Subcutaneous adipose tissue (tissue), 4 donors: Measurements from ENCODE around the gene BRSK2. TPM values are rescaled to one million over a fixed set of nuclear protein-coding genes. Genes with fewer than 3 reads are reported as not detected.

Experiments used
- total RNA-seq, 4 donors: library from RNA; depleted of rRNA; stranded (reverse); fragments of >200 nt; gene quantifications; one replicate each; pipeline ENCODE4 v1.1.0, GENCODE V29; 2016
- TF ChIP-seq, protein P1 (sequence below): fragments of 450-650 bp; IDR thresholded peaks from one replicate; pipeline ENCODE4 v1.5.1; 2016; ENCODE audit warnings: low read depth, mild to moderate bottlenecking, control low read depth, antibody characterized with exemption, moderate library complexity

BRSK2 gene
- total RNA-seq, 4 donors from 2014 or later = 0.22 to 0.49 TPM; not detected in 2

DNA sequence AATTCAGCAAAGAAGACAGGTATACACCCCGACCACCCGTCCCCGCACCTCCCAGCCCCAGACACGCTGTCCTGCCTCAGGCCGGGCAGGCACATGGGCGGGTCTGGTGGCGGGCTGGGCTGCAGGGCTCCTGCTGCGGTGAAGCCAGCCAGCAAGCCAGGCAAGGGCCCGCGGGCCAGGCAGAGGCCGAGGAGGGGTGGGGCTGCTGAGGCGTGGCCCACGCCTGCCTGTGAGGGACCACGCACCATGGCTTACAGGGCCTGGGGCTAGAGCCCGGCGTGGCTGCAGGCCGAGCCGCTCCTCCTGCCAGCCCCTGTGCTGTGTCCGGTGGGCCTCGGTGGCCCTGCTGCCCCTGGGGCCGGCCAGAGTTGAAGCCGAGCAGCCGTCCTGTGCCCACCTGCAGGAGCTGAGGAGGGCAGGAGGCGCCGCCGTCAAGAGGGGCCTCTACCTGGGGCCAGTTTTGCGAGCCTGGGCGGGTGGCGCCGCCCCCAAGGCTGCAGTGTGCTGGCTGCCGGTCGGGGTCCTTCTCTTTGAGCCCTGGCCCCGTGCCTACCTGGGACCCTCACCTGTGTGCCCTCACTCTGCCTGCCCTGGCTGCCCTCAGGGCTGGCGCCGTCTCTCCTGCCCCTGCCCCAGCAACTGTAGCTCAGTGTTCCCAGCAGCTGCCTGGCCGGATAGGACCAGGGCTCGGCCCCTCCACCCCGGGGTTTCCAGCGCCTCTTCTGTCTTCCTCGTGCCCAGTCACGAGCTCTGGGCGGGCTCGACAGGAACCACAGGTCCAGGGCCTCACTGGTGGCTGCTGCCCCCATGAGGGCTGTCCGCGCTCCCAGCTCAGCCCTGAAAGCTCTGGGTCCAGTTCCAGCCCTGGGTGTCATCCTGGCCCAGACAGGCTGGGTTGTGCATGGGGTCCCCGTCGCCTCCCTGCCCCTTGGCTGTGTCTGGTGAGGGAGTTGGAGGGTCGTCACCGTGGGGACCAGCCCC, 58.4 kb downstream of the BRSK2 start:
- TF ChIP-seq, protein P1, sequence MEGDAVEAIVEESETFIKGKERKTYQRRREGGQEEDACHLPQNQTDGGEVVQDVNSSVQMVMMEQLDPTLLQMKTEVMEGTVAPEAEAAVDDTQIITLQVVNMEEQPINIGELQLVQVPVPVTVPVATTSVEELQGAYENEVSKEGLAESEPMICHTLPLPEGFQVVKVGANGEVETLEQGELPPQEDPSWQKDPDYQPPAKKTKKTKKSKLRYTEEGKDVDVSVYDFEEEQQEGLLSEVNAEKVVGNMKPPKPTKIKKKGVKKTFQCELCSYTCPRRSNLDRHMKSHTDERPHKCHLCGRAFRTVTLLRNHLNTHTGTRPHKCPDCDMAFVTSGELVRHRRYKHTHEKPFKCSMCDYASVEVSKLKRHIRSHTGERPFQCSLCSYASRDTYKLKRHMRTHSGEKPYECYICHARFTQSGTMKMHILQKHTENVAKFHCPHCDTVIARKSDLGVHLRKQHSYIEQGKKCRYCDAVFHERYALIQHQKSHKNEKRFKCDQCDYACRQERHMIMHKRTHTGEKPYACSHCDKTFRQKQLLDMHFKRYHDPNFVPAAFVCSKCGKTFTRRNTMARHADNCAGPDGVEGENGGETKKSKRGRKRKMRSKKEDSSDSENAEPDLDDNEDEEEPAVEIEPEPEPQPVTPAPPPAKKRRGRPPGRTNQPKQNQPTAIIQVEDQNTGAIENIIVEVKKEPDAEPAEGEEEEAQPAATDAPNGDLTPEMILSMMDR = no peak

DNA sequence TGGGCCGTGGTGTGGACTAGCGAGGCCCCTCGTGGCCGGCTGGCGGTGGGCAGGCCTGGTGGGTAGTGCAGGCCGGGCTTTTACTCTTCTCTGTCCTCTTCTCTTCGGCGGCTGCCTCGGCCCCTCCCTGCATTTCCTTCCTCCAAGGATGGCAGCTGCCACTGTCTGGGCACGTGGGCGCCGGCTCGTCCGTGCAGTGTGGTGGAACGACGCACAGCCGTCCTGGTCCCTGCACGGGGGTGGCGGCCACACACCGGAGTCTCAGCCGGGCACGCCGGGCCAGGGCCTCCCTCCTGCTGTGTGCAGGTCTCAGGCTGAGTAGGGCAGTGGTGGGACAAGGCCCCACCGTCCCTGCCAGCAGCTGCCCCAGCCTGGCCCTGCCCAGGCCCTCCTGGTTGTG, 59.1 kb downstream of the BRSK2 start:
- TF ChIP-seq, protein P1 = no peak

DNA sequence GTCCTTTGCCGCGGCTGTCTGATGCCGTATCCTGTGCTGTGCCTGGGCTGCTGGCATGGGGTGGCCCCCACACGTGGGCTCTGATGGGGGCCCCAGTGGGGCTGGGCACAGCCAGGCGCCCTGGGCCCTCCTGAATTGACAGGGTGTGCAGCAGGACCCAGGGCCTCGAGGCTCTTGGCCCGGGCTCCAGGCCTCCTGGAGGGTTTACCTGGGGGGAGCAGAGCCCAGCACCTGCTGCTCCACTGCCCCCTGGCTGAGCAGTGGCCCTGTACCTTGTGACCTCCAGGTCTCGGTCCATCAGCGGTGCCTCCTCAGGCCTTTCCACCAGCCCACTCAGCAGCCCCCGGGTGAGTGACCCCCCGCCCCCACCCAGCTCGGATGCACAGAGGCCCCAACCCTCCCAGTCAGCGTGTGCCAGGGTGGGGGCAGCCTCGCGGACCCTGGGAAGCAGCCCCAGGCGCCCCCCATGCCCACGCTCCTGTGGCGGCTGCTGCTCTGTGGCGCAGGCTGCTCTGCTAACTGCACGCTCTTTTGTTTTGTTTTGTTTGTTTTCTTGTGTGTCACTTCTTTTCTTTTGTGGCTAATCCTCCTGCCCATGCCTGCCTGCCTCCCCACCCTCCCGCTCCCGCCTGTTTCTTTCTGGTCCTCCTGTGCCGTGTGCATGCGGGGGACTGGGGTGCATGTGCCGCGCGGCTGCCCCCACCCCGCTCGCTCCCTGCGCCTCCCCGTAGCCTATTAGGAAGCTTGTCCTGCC, 59.9 kb downstream of the BRSK2 start:
- TF ChIP-seq, protein P1 = no peak

DNA sequence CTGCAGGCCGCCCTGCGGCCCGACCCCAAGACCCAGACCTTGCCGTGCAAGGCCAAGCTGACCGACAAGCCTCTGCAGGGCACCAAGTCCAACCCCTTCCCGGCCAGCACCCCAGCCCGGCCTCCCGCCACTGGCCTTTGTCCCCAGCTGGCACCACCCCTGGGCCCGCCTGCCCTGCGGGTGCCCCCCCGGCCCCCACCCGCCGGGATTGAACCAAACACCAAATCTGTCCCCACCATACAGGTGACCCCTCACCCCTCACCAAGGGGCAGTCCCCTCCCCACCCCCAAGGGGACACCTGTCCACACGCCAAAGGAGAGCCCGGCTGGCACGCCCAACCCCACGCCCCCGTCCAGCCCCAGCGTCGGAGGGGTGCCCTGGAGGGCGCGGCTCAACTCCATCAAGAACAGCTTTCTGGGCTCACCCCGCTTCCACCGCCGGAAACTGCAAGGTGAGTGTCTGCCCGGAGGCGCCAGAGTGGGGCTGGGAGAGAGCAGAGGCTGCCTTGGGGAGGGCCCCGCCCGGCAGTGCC, 60.7 kb downstream of the BRSK2 start:
- TF ChIP-seq, protein P1 = no peak

DNA sequence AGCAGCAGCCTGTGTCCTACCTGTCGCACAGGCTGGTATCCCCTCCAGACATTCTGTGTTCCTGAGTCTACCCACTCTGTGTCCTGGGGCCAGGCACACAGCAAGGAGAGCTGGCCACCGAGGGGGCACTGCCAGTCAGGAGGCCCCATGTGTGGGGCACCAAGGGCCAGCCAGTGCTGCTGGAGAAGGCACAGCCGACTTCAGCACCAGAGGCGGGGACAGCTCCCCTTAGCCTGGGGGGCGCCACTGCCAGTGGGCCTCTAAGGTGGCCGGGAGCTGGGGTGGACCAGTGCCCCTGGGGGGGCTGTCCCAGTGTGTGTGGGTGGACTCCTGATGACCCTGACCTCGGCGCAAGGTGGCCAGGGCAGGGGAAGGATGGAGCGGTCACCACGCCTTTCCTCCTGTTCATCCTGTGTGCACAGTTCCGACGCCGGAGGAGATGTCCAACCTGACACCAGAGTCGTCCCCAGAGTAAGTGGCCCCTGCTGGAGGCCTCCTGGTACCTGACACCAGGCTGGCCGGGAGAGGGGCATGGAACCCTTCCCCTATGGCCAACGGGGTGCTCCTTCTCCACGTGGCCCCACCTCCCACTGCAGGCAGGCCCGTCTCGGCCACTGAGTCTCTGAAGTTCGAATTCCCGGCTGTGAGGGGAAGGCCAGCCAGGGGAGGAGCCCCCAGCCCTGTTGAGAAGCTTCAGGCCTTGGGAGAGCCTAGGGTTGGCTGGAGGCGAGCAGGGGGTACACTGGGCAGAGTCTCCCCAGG, 61.4 kb downstream of the BRSK2 start:
- TF ChIP-seq, protein P1 = no peak

DNA sequence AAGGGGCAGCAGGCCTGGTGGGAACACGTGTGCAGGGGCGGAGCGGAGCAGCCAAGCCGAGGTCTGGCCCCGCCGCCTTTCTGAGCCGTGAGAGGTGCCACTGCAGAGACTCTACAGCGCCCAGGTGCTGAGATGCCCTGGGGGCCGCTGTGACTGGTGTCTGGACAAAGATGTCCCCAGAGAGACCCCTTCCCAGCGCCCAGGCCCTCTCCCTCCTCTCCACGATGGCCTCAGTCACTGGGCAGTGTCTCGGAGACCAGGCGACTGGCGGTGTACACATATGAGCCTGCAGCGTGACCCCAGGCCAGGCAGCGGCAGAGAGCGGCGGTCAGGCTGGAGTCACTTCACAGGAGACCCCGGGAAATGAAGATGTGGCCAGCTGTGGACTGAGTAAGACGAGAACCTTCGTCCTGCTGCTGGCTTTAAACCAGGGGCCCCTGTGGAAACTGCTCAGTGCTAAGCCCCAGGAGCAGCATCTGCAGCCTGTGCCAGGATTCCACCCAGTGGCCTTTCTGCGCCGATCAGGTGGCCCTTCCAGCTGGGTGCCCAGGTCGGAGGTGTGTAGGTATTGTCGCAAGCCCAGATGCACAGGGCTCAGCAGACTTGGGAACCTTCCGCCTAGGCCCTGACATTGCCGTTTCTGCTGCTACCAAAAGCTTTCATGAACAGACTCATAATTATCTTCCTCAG, 62.2 kb downstream of the BRSK2 start:
- TF ChIP-seq, protein P1 = no peak
